GM19193 (cell line): ENCODE measurements around the gene SPATA31C2.
"Not testable (repeated sequence)": the region's sequence is repeated elsewhere in the genome, so short reads cannot be mapped to it uniquely, and the experiment has no call there.

Experiments used
- POLR2A ChIP-seq: IDR thresholded peaks from 4 replicates; pipeline ENCODE4 v1.6.1; 2011; ENCODE audit not compliant: insufficient read depth, insufficient read length; ENCODE audit errors: extremely low read depth

SPATA31C2 gene

GRCh38 chr9:88138375-88138774 lies at the start of gene SPATA31C2:
SPATA31C2 (minus strand) TSS chr9:88138475; CDS start chr9:88138446, 29 bp downstream.
- not testable (repeated sequence) for TF ChIP-seq POLR2A

- TF ChIP-seq POLR2A, result no peak
Measured at GRCh38 chr9:88187631-88188030, 49.4 kb upstream of the SPATA31C2 start.

- no peak for TF ChIP-seq POLR2A
Measured at GRCh38 chr9:88186495-88187110, 48.3 kb upstream of the SPATA31C2 start.

GRCh38 chr9:88184976-88185375 lies 46.7 kb upstream of the SPATA31C2 start:
- no peak for TF ChIP-seq POLR2A

- no peak for TF ChIP-seq POLR2A
Measured at GRCh38 chr9:88183798-88184495, 45.7 kb upstream of the SPATA31C2 start.

GRCh38 chr9:88182501-88182900 lies 44.2 kb upstream of the SPATA31C2 start:
- TF ChIP-seq POLR2A, result no peak

- no peak for TF ChIP-seq POLR2A
Measured at GRCh38 chr9:88180081-88180765, 41.9 kb upstream of the SPATA31C2 start.

- TF ChIP-seq POLR2A, result no peak
Measured at GRCh38 chr9:88179062-88179521, 40.8 kb upstream of the SPATA31C2 start.

- no peak for TF ChIP-seq POLR2A
Measured at GRCh38 chr9:88178641-88179040, 40.4 kb upstream of the SPATA31C2 start.

- no peak for TF ChIP-seq POLR2A
Measured at GRCh38 chr9:88177371-88177770, 39.1 kb upstream of the SPATA31C2 start.

GRCh38 chr9:88174324-88174723 lies 36.0 kb upstream of the SPATA31C2 start:
- no peak for TF ChIP-seq POLR2A

GRCh38 chr9:88173378-88173999 lies 35.2 kb upstream of the SPATA31C2 start:
- TF ChIP-seq POLR2A, result no peak

GRCh38 chr9:88169700-88170099 lies 31.4 kb upstream of the SPATA31C2 start:
- TF ChIP-seq POLR2A, result no peak

- no peak for TF ChIP-seq POLR2A
Measured at GRCh38 chr9:88168564-88168963, 30.3 kb upstream of the SPATA31C2 start.

GRCh38 chr9:88166660-88167059 lies 28.4 kb upstream of the SPATA31C2 start:
- TF ChIP-seq POLR2A, result no peak
